GM12872 (cell line): ENCODE measurements around the gene STMND1.

Source experiments
- TF ChIP-seq, protein P1 (sequence below): IDR thresholded peaks from 3 replicates; pipeline ENCODE4 v1.5.1; 2011; ENCODE audit warnings: low read depth, mild to moderate bottlenecking, low read length, moderate library complexity; ENCODE audit not compliant: insufficient read depth

The STMND1 gene

DNA sequence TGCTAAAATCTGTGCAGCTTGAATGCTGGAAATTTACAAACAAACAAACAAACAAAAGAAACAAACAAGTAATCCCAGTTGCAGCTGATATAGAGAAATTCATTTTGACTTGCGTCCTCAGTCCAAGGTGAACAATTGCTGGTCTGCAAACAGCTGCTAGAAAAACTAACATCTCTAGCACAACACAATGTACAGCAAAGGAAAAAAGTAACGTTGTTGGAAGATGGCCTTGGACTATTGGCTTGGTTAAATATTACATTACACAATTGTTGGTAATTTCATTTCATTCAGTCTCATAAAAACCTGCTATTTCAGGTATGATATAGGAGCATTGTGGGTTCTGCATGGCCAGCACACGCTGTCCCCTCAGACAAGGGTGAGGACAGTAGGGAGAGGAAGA is 50.0 kb downstream of the STMND1 start:
- TF ChIP-seq, protein P1, sequence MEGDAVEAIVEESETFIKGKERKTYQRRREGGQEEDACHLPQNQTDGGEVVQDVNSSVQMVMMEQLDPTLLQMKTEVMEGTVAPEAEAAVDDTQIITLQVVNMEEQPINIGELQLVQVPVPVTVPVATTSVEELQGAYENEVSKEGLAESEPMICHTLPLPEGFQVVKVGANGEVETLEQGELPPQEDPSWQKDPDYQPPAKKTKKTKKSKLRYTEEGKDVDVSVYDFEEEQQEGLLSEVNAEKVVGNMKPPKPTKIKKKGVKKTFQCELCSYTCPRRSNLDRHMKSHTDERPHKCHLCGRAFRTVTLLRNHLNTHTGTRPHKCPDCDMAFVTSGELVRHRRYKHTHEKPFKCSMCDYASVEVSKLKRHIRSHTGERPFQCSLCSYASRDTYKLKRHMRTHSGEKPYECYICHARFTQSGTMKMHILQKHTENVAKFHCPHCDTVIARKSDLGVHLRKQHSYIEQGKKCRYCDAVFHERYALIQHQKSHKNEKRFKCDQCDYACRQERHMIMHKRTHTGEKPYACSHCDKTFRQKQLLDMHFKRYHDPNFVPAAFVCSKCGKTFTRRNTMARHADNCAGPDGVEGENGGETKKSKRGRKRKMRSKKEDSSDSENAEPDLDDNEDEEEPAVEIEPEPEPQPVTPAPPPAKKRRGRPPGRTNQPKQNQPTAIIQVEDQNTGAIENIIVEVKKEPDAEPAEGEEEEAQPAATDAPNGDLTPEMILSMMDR: no peak

DNA sequence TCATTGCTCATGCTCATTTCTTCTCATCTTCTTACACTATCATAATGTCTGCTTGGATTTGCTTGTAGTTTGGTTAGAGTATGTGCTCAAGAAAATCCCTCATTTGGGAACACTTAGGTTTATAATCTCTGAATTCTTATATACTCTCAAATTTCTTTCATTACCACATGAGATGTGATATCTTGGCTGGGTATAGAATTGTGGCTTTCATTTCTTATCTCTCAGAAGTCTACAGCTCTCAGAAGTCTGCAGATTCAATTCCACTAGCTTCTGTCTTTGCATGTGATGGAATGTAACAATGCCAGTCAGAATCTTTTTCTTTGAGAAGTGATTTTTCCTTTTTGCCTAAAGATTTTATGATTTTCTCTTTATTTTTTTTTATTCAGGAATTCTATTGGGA is 50.9 kb downstream of the STMND1 start:
- TF ChIP-seq, protein P1: no peak

DNA sequence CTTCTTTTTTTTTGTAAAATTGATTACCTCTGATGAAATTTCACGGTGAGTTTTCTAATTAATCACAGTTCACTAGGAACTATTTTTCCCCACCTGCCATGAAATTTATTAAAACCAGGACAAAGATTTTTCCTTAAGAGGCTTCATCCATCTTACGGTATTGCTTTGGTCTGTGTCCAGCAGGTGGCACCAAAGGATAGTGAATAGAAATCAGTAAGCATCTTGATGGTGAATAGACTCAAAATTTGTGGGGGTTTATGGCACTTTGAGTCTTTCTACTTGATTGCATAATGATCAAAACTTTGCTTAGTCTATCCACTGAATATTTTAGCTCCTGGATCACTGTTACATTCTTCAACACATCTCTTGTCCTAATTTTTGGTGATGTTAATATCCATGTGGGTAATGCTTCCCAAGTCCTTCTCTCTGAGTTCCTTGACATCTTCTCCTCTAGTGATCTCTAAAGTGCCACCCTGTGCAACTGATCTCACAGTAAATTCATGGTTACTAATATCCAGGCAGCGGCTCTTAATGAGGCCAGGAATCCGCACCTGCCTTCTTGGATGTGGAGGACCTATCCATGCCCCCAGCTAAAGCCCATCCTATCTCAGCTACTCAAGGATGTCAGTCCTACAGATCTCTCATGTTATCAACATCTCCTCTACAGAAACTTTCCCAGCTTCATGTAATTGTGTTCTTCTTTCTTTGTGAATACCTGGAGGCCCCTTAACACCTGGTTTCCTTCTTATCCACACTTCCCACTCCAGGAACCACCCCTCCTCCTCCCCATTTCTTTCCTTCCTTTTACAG is 54.5 kb downstream of the STMND1 start:
- TF ChIP-seq, protein P1: peak; percentile 61

DNA sequence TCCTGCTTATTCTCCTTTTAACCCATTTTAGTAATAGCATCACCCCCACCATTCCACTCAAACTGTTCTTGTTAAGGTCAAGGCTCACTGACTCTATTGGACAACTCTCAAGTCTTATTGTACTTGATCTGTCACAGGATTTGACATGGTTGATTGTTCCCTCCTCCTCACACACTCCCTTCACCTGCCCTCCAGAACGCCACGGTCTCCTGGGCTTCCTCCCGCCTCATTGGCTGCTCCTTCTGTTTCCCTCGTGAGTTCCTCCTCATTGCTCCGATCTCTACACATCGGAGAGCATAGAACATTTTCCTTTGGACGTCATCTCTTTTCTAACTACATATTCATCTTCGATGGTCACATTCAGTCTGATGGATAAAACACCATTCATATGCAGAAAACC is 55.1 kb downstream of the STMND1 start:
- TF ChIP-seq, protein P1: no peak

DNA sequence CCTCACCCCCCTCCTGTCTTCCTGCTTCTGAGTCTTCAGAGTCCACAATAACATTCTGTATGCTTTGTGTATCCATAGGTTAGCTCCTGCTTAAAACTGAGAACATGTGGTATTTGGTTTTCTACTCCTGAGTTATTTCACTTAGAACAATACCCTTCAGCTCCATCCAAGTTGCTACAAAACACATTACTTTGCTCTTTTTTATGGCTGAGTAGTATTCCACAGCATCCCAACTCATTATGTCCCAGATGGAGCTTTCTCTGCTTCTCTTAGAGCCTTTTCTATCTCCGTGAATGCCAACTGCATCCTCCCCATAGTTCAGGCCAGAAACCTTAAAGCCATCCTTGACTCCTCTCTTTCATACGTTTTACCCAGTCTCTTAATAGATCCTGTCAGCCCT is 55.8 kb downstream of the STMND1 start:
- TF ChIP-seq, protein P1: no peak

DNA sequence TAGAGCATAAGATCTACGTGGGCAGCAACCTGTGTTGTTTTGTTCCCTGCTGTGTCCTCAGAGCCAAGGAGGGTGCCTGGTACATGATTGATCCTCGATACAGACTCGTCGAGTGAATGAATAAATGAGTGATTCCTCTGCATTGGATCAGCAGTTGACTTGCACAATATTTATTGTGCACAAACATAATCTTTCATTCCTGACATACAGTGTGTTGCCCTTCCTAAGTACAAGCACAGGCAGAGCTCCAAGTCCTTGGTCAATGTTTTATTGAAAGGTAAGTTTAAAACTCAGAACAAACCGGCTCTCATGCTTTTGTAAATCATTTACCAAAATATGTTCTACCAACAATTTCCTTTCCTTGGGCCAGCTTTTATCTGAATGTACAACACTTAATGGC is 57.4 kb downstream of the STMND1 start:
- TF ChIP-seq, protein P1: no peak

DNA sequence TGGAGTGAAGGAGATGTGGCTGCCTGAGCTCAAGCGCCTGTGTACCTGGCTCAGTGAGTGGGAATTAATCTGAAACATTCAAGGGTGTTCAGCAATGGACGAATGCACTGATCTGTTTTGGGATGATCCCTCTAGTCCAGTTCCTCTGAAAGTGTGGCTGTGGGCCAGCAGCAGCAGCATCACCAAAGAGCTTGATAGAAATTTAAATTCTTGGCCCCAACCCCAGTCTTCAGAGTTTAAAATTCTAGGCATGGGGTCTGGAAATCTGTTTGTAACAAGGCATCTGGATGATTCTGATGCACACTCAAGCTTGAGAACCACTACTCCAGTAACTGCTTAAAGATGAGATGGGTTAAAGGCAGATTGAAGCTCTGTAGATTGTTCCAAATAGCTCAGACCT is 59.2 kb downstream of the STMND1 start:
- TF ChIP-seq, protein P1: no peak
